Activated B cell treated with CpG ODN at 0.5 μM for 24 hours (primary cell): ENCODE measurements around the gene PEX10. TPM values are rescaled to one million over a fixed set of nuclear protein-coding genes. Genes with fewer than 3 reads are reported as not detected.

Source experiments
- ATAC-seq: fragments of 200-7000 bp; cut with Tn5 transposase; one replicate; pipeline ENCODE4 v1.10.0; 2021; ENCODE audit warnings: low read depth, mild to moderate bottlenecking, moderate library complexity
- CTCF ChIA-PET: fragments of 350-600 bp; sonication (Branson Sonifier 250); formaldehyde crosslinking; loops from one replicate; lab custom pipeline; 2021; ENCODE audit warnings: antibody characterized with exemption; lab: Charles Lee
- POLR2A ChIA-PET: fragments of 350-600 bp; sonication (Branson Sonifier 250); formaldehyde crosslinking; loops from one replicate; lab custom pipeline; 2021; ENCODE audit warnings: antibody characterized with exemption; lab: Charles Lee
- DNase-seq: peaks from one replicate; pipeline ENCODE4 v3.0.0; 2022
- H3K27ac Mint-ChIP-seq: one replicate; pipeline ENCODE4 v1.8.0; 2020; ENCODE audit warnings: mixed read lengths
- H3K27me3 Mint-ChIP-seq: one replicate; pipeline ENCODE4 v1.8.0; 2021; ENCODE audit warnings: mixed read lengths
- H3K36me3 Mint-ChIP-seq: one replicate; pipeline ENCODE4 v1.8.0; 2021; ENCODE audit warnings: low read depth, mixed read lengths
- H3K4me1 Mint-ChIP-seq: one replicate; pipeline ENCODE4 v1.8.0; 2021; ENCODE audit warnings: mixed read lengths
- H3K4me3 Mint-ChIP-seq: one replicate; pipeline ENCODE4 v1.8.0; 2020; ENCODE audit warnings: mild to moderate bottlenecking, mixed read lengths
- H3K9me3 Mint-ChIP-seq: one replicate; pipeline ENCODE4 v1.8.0; 2020; ENCODE audit warnings: mixed read lengths
- intact Hi-C: fragments of 100-400 bp; cut with micrococcal nuclease; formaldehyde crosslinking; loops from one replicate; pipeline ENCODE4 v1.15.1; 2024
- total RNA-seq: library from RNA; stranded (reverse); gene quantifications from 2 replicates; pipeline ENCODE4 v1.2.3, GENCODE V29; 2022
- TF ChIP-seq, protein P1 (sequence below): fragments of 200-600 bp; IDR thresholded peaks from one replicate; pipeline ENCODE4 v1.8.0; 2022; ENCODE audit warnings: antibody characterized with exemption, mild to moderate bottlenecking

PEX10 gene
- total RNA-seq, 1 donor from 2014 or later: 18.9 TPM

DNA sequence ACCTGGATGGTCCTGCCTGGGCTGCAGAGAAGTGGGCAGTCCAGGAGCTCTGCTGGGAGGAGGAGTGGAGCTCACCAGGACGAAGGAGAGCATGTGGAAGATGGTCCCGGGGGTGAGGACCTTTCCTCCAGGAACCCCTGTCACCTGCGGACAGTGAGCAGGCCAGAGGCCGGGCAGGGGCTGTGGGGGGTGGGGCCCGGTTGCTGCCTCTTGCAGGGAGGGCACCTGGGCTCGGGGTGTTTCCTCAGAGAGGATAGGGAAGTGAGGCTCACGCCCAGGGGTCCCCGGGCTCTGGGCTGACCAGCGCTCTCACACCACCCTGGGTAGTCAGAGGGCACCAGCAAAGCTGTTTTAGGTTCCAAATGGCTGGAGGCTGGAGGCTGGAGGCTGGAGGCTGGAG is 22.7 kb upstream of the PEX10 start:
- Mint-ChIP-seq H3K36me3 (no peaks in the 10 kb centered on the region), H3K9me3 (no peaks in the 10 kb centered on the region), H3K4me3 (no peak overlapping the region), H3K4me1 (peaks cover 2% of the 10 kb centered on the region), H3K27ac (no peak overlapping the region), H3K27me3 (no peaks in the 10 kb centered on the region)
- intact Hi-C loops: no loop called here
- DNase-seq (no peak), ATAC-seq (no peak)
- ChIA-PET CTCF (no interaction called here), POLR2A (no interaction called here)
- TF ChIP-seq, protein P1, sequence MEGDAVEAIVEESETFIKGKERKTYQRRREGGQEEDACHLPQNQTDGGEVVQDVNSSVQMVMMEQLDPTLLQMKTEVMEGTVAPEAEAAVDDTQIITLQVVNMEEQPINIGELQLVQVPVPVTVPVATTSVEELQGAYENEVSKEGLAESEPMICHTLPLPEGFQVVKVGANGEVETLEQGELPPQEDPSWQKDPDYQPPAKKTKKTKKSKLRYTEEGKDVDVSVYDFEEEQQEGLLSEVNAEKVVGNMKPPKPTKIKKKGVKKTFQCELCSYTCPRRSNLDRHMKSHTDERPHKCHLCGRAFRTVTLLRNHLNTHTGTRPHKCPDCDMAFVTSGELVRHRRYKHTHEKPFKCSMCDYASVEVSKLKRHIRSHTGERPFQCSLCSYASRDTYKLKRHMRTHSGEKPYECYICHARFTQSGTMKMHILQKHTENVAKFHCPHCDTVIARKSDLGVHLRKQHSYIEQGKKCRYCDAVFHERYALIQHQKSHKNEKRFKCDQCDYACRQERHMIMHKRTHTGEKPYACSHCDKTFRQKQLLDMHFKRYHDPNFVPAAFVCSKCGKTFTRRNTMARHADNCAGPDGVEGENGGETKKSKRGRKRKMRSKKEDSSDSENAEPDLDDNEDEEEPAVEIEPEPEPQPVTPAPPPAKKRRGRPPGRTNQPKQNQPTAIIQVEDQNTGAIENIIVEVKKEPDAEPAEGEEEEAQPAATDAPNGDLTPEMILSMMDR: no peak

DNA sequence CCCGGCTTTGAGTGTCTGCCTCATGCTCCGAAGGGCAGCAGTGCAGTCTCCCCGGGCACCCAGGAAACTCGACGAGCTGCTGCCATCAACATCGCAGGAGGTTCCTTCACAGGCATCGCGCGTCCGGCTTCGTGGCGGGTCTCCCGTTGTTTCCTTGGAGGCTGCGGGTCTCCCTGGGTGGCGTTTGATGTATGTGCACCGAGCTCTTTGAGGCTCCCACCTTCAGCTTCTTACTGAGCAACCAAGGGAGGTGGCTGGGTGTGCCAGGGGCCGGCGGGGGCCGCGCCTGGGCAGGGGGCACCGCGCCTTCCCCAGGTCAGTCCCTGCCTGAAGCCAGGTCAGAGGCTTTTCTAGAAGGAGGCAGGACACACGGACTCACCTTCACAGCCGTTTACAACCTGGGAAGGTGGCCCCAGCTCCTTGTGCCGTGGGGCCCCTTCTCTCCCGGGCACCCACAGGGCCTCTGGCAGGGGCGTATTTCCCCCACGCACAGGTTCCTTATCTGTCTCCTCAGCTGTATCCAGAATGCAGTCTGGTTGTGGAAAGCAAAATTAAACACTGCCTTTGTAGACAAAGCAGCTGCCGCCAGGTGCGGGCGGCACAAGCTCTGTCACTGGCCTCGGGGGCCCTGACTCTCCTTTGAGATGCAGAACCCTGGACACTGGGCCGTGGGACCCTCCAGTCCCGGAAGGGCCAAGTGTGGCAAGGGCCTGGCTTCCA is 21.7 kb upstream of the PEX10 start:
- ChIA-PET CTCF (no interaction called here), POLR2A (interaction anchor here (0.6 kb wide), 1 partner anchor 143 kb away, joined by 3 read pairs; no protein-coding TSS in a partner anchor)
- ATAC-seq: no peak
- Mint-ChIP-seq H3K9me3 (no peaks in the 10 kb centered on the region), H3K4me3 (no peak overlapping the region), H3K27ac (no peak overlapping the region), H3K27me3 (peaks cover 3% of the 10 kb centered on the region), H3K36me3 (no peaks in the 10 kb centered on the region), H3K4me1 (peaks cover 2% of the 10 kb centered on the region)
- TF ChIP-seq, protein P1: no peak
- intact Hi-C loops: no loop called here
- no peak for DNase-seq

DNA sequence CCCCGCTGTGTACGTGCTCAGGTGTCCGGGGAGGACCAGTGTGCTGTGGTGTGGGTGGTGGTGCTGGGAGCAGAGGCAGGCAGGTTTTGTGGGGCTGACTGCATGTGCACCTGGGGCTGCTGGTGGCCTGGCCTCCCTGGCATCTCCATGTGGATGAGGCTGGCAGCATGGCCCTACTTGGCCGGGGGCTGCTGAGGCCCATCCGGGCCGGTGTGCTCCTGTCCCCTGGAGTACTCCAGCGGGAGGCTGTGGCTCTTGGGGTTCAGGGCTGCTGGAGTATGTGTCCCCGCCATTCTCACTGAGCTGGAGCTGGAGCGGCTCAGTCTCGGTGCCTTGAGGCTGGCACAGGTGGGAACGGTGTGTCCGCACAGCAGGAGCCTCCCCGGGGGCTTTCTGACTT is 20.8 kb upstream of the PEX10 start:
- ChIA-PET POLR2A (interaction anchor here (0.6 kb wide), 1 partner anchor 144 kb away, joined by 3 read pairs; no protein-coding TSS in a partner anchor), CTCF (no interaction called here)
- TF ChIP-seq, protein P1: no peak
- ATAC-seq (no peak), DNase-seq (no peak)
- Mint-ChIP-seq H3K27me3 (peaks cover 3% of the 10 kb centered on the region), H3K36me3 (no peaks in the 10 kb centered on the region), H3K4me1 (peaks cover 2% of the 10 kb centered on the region), H3K27ac (no peak overlapping the region), H3K9me3 (no peaks in the 10 kb centered on the region), H3K4me3 (no peak overlapping the region)
- intact Hi-C loops: no loop called here

DNA sequence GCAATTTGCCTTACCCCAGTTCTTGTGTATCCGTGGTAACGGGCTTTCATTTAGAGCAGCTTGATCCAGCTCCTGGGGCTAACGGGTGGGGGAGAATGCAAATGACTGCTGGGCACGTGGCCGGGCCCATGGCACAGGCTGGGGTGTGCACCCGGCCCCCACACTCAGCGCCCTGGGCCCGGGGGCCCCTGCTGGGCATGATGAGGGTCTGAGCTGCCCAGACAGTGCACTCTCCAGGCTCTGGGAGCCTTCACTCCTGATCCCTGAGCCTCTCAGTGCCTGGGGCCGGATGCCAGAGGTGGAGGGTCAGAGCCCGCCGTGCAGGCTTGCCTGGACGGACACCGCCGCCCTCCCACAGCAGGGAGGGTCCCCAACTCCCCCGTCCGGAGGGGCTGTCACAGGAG is 20.1 kb upstream of the PEX10 start:
- TF ChIP-seq, protein P1: no peak
- DNase-seq (no peak), ATAC-seq (no peak)
- intact Hi-C loops: no loop called here
- H3K4me3 Mint-ChIP-seq: no peak overlapping the region
- H3K27me3 Mint-ChIP-seq: peaks cover 3% of the 10 kb centered on the region
- POLR2A ChIA-PET: no interaction called here
- no peaks in the 10 kb centered on the region for H3K9me3 Mint-ChIP-seq
- H3K27ac Mint-ChIP-seq: no peak overlapping the region
- CTCF ChIA-PET: no interaction called here
- H3K36me3 Mint-ChIP-seq: no peaks in the 10 kb centered on the region
- H3K4me1 Mint-ChIP-seq: peaks cover 1% of the 10 kb centered on the region

DNA sequence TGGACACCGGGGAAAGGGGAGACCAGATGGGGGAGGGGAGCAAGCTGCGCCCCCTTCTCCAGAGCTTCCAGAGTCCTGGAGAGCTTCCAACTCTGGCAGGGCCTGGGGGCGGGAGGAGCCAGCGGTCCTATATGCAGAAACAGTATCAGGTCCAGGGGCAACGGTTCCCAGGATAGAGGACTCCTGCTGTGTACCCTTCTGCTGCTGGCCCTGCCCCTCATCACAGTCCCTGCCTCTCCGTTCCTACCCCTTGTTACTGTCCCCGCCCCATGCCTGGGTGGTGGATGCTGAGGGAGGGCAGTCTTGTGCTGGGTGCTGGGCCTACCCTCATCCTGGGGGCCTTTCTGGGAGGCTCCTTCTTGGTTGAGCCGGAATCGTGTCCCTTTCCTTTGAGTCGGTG is 19.2 kb upstream of the PEX10 start:
- CTCF ChIA-PET: no interaction called here
- no peak overlapping the region for H3K27ac Mint-ChIP-seq
- no peak overlapping the region for H3K4me3 Mint-ChIP-seq
- no peaks in the 10 kb centered on the region for H3K4me1 Mint-ChIP-seq
- POLR2A ChIA-PET: no interaction called here
- no peaks in the 10 kb centered on the region for H3K9me3 Mint-ChIP-seq
- no peak for DNase-seq
- peaks cover 3% of the 10 kb centered on the region for H3K27me3 Mint-ChIP-seq
- TF ChIP-seq, protein P1: no peak
- ATAC-seq: no peak
- H3K36me3 Mint-ChIP-seq: no peaks in the 10 kb centered on the region
- intact Hi-C loops: no loop called here
